ENCODE measurements around the gene MTHFD1L.

- TF ChIP-seq CTCF (IDR thresholded peaks at IDR 0.05 in 8 of 11, conservative IDR thresholded peaks at IDR 0.05 in 3 of 11): no peak
- TF ChIP-seq POLR2A (IDR thresholded peaks at IDR 0.05): no peak
Measured at GRCh38 chr6:151130329-151130728, 264.8 kb downstream of the MTHFD1L start.
